ENCODE results near the gene KCTD7.
A peak's percentile ranks its signal among the peaks of the same experiment; 100 is the strongest.
"Not testable (repeated sequence)": the region's sequence is repeated elsewhere in the genome, so short reads cannot be mapped to it uniquely, and the experiment has no call there.

Gene KCTD7

DNA sequence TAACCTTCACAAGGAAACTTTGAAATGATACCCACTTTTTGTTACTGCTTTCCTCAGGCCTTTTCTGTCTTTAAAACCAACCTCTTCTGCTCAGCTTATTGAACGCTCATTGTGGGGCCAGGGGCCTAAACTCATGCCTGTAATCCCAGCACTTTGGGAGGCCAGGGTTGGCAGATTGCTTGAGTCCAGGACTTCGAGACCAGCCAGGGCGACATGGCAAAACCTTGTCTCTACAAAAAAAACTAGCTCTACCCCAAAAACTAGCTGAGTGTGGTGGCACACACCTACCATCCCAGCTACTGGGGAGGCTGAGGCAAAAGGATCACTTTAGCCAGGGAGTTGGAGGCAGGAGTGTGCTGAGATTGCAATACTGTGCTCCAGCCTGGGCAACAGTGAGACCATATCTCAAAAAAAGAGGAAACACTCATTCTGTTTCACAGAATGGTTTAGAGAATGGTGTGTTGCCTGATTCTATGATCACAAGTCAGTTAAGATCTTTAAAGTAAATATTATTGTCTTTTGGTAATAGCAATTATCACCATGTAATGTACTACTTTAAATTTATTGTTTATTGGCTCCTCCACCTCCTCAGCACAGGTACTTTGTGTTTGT is 51.1 kb downstream of the KCTD7 start:
- ChIA-PET CTCF (no interaction called here), POLR2A (interaction anchor here (0.6 kb wide), 1 partner anchor 188 kb away, joined by 3 read pairs; no protein-coding TSS in a partner anchor)
- no peak for TF ChIP-seq CTCF (IDR thresholded peaks at IDR 0.05; ENCODE audit: insufficient read depth, low read length, missing control alignments)
- no peak overlapping the region for H3K4me3 ChIP-seq (ENCODE audit: low read depth, low read length)
- no peak for DNase-seq (ENCODE audit: low read depth, low spot score)

DNA sequence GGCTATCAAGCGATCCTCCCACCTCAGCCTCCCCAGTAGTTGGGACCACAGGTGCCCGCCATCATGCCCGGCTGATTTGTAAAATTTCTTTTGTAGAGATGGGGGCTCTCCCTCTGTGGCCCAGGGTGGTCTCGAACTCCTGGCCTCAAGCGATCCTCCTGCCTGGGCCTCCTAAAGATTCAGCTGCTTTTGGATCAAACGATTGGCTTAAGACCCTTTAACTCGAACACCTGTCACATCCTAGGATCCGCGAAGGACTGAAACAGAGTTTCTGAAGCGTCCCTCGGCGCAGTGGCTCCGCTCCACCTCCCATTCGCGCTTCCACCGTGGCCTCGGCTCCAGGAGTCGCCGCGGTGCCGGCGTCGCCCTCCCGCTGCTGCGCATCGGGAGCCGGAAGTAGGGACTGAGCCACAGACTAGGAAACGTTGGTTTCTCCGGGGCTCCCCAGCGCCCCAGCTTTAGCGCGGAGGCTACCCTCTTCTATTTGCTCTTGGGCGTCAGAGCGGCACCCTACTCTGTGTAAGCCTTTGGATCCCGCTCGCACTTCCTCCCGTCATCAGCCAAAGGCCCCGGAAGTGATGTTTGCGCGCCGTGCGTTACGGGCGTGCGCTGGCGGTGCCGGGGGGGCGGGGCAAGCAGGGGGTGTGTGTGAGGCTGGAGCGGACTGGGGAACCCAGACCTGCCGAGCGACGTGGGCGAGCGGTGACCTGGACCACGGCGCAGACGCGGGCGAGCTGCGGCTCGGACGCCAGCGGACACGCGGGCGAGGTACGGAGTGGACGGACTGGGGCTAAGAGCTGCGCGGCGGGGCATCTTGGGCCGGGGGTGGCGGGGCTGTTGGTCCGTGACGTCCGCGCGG is 53.0 kb downstream of the KCTD7 start:
- ChIA-PET POLR2A (no interaction called here), CTCF (interaction anchor here (1.4 kb wide), 1 partner anchor 16 kb away, joined by 3 read pairs; no protein-coding TSS in a partner anchor)
- peak; percentile 54 for DNase-seq (ENCODE audit: low read depth, low spot score)
- TF ChIP-seq CTCF (IDR thresholded peaks at IDR 0.05; ENCODE audit: insufficient read depth, low read length, missing control alignments) = no peak
- H3K4me3 ChIP-seq (ENCODE audit: low read depth, low read length) = peak overlapping the region; percentile 87

GRCh38 chr7:66682350-66683093 is 53.8 kb downstream of the KCTD7 start:
- ChIA-PET POLR2A (interaction anchor here (1.5 kb wide), 1 partner anchor 58 kb away, joined by 3 read pairs; the partner anchor contains the start of gene RABGEF1), CTCF (no interaction called here)
- no peak for DNase-seq (ENCODE audit: low read depth, low spot score)
- no peak for TF ChIP-seq CTCF (IDR thresholded peaks at IDR 0.05; ENCODE audit: insufficient read depth, low read length, missing control alignments)
- H3K4me3 ChIP-seq (ENCODE audit: low read depth, low read length) = peak overlapping the region; percentile 87

GRCh38 chr7:66683094-66683769 is 54.6 kb downstream of the KCTD7 start:
- DNase-seq (ENCODE audit: low read depth, low spot score); CTCF ChIA-PET: not testable (repeated sequence)
- POLR2A ChIA-PET = interaction anchor here (1.4 to 1.5 kb wide), 2 partner anchors 29 to 58 kb away, joined by 3 to 4 read pairs; partner anchors contain the start of gene RABGEF1
- H3K4me3 ChIP-seq (ENCODE audit: low read depth, low read length) = peak overlapping the region; percentile 87

DNA sequence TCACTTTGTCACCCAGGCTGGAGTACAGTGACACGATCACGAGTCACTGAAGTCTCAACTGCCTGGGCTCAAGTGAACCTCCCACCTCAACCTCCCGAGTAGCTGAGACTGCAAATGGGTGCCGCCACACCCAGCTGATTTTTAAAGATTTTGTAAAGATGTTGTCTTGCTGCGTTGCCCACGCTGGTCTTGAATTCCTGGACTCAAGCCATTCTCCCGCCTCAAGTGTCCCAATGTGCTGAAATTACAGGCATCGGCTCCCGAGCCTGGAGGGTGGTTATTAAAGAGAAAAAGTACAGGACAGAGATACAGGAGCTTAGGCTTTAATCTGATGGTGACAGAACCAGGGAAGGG is 55.1 kb downstream of the KCTD7 start:
- ChIA-PET CTCF (interaction anchor here (0.6 kb wide), 1 partner anchor 653 kb away, joined by 3 read pairs; no protein-coding TSS in a partner anchor), POLR2A (interaction anchor here (0.9 to 1.5 kb wide), 3 partner anchors 17 to 57 kb away, joined by 3 to 4 read pairs (median 3); partner anchors contain the start of gene RABGEF1)
- no peak for DNase-seq (ENCODE audit: low read depth, low spot score)
- H3K4me3 ChIP-seq (ENCODE audit: low read depth, low read length) = peak overlapping the region; percentile 6; the same call in 1 of the 2 replicates
- TF ChIP-seq CTCF (IDR thresholded peaks at IDR 0.05; ENCODE audit: insufficient read depth, low read length, missing control alignments) = no peak

DNA sequence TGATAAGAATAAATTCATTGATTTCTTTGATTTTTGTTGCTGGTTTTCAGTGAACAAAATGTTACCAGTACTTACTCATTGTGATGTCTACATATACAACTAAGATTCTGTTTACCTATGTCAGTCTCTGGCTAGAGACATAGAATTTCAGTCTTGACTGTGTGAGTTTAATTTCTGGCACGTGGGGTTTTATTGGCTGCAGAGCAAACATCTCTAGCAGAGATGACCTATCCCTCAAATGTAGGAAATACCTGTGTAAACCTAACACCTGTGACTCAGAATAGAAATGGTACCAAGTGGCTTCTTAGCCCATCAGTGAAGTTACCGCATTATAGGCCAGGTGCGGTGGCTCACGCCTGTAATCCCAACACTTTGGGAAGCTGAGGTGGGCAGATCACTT is 57.0 kb downstream of the KCTD7 start:
- POLR2A ChIA-PET, CTCF ChIA-PET: not testable (repeated sequence)

More for the DNA sequence above, 57.0 kb downstream of the KCTD7 start:
- not testable (repeated sequence) for H3K4me3 ChIP-seq (ENCODE audit: low read depth, low read length); DNase-seq (ENCODE audit: low read depth, low spot score)
